ENCODE results near the gene MBNL2. TPM values are rescaled to one million over a fixed set of nuclear protein-coding genes. Genes with fewer than 3 reads are reported as not detected.

MBNL2 gene
- total RNA-seq, 2 experiments from 2014 or later, result 15.8 to 16.1 TPM

DNA sequence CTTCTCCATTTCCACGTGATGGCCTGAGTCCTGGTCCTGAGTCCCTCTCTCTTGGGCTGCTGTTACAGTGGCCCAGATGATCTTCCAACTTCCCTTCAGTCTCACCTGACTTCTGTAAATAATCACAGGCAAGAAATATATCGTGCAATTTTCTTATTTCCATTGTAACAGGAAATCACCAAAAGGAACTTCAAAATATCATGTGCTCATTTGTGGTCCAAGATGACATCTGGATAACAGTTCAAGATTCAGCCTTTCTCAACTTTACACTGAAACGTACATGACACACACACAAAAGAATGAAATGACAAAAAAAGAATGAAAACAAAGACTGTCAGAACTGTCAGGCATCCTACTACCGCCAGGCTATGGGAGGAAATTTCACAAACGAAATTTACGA lies 189.9 kb downstream of the MBNL2 start:
- DNase-seq (no peak), ATAC-seq (no peak)
- TF ChIP-seq, protein P1, sequence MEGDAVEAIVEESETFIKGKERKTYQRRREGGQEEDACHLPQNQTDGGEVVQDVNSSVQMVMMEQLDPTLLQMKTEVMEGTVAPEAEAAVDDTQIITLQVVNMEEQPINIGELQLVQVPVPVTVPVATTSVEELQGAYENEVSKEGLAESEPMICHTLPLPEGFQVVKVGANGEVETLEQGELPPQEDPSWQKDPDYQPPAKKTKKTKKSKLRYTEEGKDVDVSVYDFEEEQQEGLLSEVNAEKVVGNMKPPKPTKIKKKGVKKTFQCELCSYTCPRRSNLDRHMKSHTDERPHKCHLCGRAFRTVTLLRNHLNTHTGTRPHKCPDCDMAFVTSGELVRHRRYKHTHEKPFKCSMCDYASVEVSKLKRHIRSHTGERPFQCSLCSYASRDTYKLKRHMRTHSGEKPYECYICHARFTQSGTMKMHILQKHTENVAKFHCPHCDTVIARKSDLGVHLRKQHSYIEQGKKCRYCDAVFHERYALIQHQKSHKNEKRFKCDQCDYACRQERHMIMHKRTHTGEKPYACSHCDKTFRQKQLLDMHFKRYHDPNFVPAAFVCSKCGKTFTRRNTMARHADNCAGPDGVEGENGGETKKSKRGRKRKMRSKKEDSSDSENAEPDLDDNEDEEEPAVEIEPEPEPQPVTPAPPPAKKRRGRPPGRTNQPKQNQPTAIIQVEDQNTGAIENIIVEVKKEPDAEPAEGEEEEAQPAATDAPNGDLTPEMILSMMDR (IDR thresholded peaks at IDR 0.05), result no peak
- H3K27ac Mint-ChIP-seq, result no peak overlapping the region
- CTCF ChIA-PET, result no interaction called here
- H3K4me3 Mint-ChIP-seq, result no peak overlapping the region
- intact Hi-C loops (cut with micrococcal nuclease), result no loop called here
- no peaks in the 10 kb centered on the region for H3K9me3 Mint-ChIP-seq
- H3K27me3 Mint-ChIP-seq, result peaks cover 11% of the 10 kb centered on the region
- POLR2A ChIA-PET, result no interaction called here
- H3K36me3 Mint-ChIP-seq (ENCODE audit: low read depth), result no peaks in the 10 kb centered on the region
- no peaks in the 10 kb centered on the region for H3K4me1 Mint-ChIP-seq (ENCODE audit: low read depth)

- Mint-ChIP-seq H3K4me1 (ENCODE audit: low read depth) (no peaks in the 10 kb centered on the region), H3K9me3 (no peaks in the 10 kb centered on the region), H3K4me3 (no peak overlapping the region), H3K27me3 (peaks cover 11% of the 10 kb centered on the region), H3K27ac (no peak overlapping the region), H3K36me3 (ENCODE audit: low read depth) (no peaks in the 10 kb centered on the region)
- ChIA-PET CTCF (no interaction called here), POLR2A (no interaction called here)
- intact Hi-C loops (cut with micrococcal nuclease), result no loop called here
- DNase-seq, result no peak
- TF ChIP-seq, protein P1 (IDR thresholded peaks at IDR 0.05), result no peak
- no peak for ATAC-seq
Measured at GRCh38 chr13:97413694-97414093, 191.6 kb downstream of the MBNL2 start.

DNA sequence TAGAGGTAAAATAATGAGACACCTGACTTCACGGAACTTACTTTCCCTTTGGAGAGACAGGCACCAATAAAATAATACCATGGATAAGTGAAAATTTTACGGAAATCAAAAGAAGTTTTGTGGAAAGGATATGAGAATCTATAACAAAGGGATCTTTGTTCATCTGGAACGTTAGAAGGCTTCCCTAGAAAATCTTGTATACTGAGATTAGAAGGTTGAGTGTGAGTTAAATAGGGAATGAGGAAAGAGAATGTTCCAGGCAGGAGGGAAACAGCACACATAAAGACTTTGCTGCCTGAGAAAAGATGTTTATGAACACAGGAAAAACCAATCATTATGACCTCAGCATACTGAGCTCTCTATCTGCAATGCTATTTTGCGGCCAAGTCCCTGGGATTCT lies 192.3 kb downstream of the MBNL2 start:
- Mint-ChIP-seq H3K27ac (no peak overlapping the region), H3K36me3 (ENCODE audit: low read depth) (no peaks in the 10 kb centered on the region), H3K4me1 (ENCODE audit: low read depth) (no peaks in the 10 kb centered on the region), H3K4me3 (no peak overlapping the region), H3K9me3 (no peaks in the 10 kb centered on the region), H3K27me3 (peaks cover 8% of the 10 kb centered on the region)
- CTCF ChIA-PET, result no interaction called here
- DNase-seq (no peak), ATAC-seq (no peak)
- POLR2A ChIA-PET, result no interaction called here
- TF ChIP-seq, protein P1 (IDR thresholded peaks at IDR 0.05), result no peak
- intact Hi-C loops (cut with micrococcal nuclease), result no loop called here

DNA sequence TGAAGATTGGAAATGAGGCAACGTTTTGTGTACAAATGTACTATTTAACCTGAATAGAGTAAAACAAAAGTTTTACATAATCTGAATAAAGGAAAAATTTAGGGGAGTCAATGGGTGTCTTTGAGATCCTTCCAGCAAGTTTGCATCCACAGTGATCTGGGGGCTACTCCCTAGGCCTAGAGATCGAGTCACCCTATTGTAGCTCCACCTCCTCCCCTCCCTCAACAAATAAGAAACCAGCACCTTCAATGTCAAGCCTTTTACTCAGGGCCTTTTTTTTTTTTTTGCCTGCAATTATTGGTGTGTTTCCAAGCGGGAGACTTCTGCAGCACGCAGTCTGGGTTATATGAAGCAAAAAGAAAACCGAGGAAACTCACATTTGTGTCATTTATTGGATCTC lies 195.6 kb downstream of the MBNL2 start:
- Mint-ChIP-seq H3K4me1 (ENCODE audit: low read depth) (no peaks in the 10 kb centered on the region), H3K9me3 (no peaks in the 10 kb centered on the region), H3K36me3 (ENCODE audit: low read depth) (no peaks in the 10 kb centered on the region), H3K4me3 (no peak overlapping the region), H3K27ac (no peak overlapping the region), H3K27me3 (peaks cover 12% of the 10 kb centered on the region)
- ATAC-seq, result no peak
- no peak for DNase-seq
- intact Hi-C loops (cut with micrococcal nuclease), result no loop called here
- TF ChIP-seq, protein P1 (IDR thresholded peaks at IDR 0.05), result no peak
- ChIA-PET POLR2A (interaction anchor here (0.6 kb wide), 1 partner anchor 189 kb away, joined by 4 read pairs; no protein-coding TSS in a partner anchor), CTCF (no interaction called here)

DNA sequence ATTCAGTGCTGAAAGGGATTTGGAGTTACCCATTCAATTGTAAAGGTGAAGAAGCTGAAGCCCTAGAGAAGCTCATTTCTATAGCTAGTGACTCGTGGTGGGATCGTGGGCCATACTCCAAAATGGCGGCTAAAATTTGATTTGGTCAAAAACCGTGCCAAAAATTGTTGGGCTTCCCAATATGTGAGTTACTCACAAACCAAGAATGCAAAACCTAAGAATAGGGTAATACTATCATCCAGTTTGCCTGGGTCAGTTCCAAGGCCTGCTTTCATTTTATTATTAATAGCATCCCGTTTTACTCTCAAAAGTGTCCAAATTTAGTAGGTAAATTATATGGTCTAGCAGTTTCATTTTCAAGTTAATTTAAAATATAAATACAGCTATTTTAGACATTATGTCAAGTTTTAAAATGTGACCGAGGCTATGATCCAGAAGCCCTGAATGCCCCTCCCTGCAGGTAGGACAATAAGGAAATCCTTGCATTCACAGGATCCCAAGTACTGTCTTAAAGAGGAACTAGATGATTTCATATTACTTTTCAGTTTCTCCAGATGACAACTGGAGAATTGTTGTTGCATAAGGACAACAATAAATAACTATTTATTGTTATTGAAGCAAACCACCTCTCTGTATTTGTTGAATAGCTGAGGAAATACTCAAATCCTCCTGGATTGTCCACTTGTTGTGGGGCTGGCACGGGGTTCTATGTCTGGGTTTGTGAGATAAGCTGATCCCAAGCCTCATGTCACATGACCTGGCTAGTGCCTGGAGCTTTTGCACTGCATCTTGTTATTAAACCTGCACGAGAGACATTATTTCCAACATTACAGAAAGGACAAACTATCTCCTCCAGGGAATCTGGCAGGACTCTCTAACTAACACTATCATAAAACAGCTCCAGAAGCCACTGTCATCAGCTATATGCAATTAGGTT lies 200.3 kb downstream of the MBNL2 start:
- POLR2A ChIA-PET, result no interaction called here
- no peaks in the 10 kb centered on the region for H3K9me3 Mint-ChIP-seq

More for the DNA sequence above, 200.3 kb downstream of the MBNL2 start:
- TF ChIP-seq, protein P1 (IDR thresholded peaks at IDR 0.05), result no peak
- no peak for DNase-seq
- H3K4me1 Mint-ChIP-seq (ENCODE audit: low read depth), result no peaks in the 10 kb centered on the region
- H3K27me3 Mint-ChIP-seq, result peaks cover 14% of the 10 kb centered on the region
- ATAC-seq, result no peak
- no peak overlapping the region for H3K4me3 Mint-ChIP-seq
- no peak overlapping the region for H3K27ac Mint-ChIP-seq
- intact Hi-C loops (cut with micrococcal nuclease), result no loop called here
- H3K36me3 Mint-ChIP-seq (ENCODE audit: low read depth), result no peaks in the 10 kb centered on the region
- CTCF ChIA-PET, result no interaction called here
